NOMO-1 treated with DMSO at 0.1 percent for 48 hours (cell line): Measurements from ENCODE around the gene DCN.
"Not testable (repeated sequence)": the region's sequence is repeated elsewhere in the genome, so short reads cannot be mapped to it uniquely, and the experiment has no call there.

Experiments used
- DNase-seq: peaks from one replicate; lab custom pipeline; 2025; ENCODE audit not compliant: unreplicated experiment; lab: John Stamatoyannopoulos, UW

DCN gene

GRCh38 chr12:91182636-91183455, at the start of gene DCN:
DCN (minus strand) TSS chr12:91182817; CDS start chr12:91178552, 4,265 bp downstream.
- no peak for DNase-seq

GRCh38 chr12:91230841-91231240, 48.2 kb upstream of the DCN start:
- DNase-seq, result no peak

GRCh38 chr12:91226951-91227350, 44.3 kb upstream of the DCN start:
- no peak for DNase-seq

GRCh38 chr12:91225316-91225715, 42.7 kb upstream of the DCN start:
- peak; percentile 21 for DNase-seq

- no peak for DNase-seq
Observed at GRCh38 chr12:91224401-91224800, 41.8 kb upstream of the DCN start.

GRCh38 chr12:91222746-91223145, 40.1 kb upstream of the DCN start:
- no peak for DNase-seq

- no peak for DNase-seq
Observed at GRCh38 chr12:91219919-91220318, 37.3 kb upstream of the DCN start.

GRCh38 chr12:91219511-91219910, 36.9 kb upstream of the DCN start:
- peak; percentile 8 for DNase-seq

GRCh38 chr12:91216871-91217270, 34.3 kb upstream of the DCN start:
- DNase-seq, result no peak

- DNase-seq, result no peak
Observed at GRCh38 chr12:91215940-91216454, 33.4 kb upstream of the DCN start.

- DNase-seq, result no peak
Observed at GRCh38 chr12:91211866-91212265, 29.2 kb upstream of the DCN start.

GRCh38 chr12:91210618-91211017, 28.0 kb upstream of the DCN start:
- DNase-seq, result no peak

- DNase-seq, result no peak
Observed at GRCh38 chr12:91210144-91210543, 27.5 kb upstream of the DCN start.

- DNase-seq, result not testable (repeated sequence)
Observed at GRCh38 chr12:91207301-91207700, 24.7 kb upstream of the DCN start.

- peak; percentile 85 for DNase-seq
Observed at GRCh38 chr12:91205811-91206210, 23.2 kb upstream of the DCN start.

- no peak for DNase-seq
Observed at GRCh38 chr12:91204421-91204820, 21.8 kb upstream of the DCN start.

GRCh38 chr12:91203610-91204009, 21.0 kb upstream of the DCN start:
- no peak for DNase-seq

GRCh38 chr12:91202390-91202789, 19.8 kb upstream of the DCN start:
- DNase-seq, result no peak

GRCh38 chr12:91196436-91196835, 13.8 kb upstream of the DCN start:
- no peak for DNase-seq

- DNase-seq, result no peak
Observed at GRCh38 chr12:91194500-91194899, 11.9 kb upstream of the DCN start.

GRCh38 chr12:91191513-91192111, 9.0 kb upstream of the DCN start:
- DNase-seq, result no peak

GRCh38 chr12:91189516-91189915, 6.9 kb upstream of the DCN start:
- DNase-seq, result no peak
